Esophagus muscularis mucosa (tissue), 4 donors: ENCODE results near the gene TRPV4.

Experiments used
- CTCF ChIP-seq, 3 experiments: fragments of 200-600 bp in 2 of 3; fragments of 450-650 bp in 1 of 3; sonication (generic) in 2 of 3; IDR thresholded peaks; one replicate each; pipeline ENCODE4 v1.5.1; 2017 to 2019; ENCODE audit warnings: antibody characterized with exemption in 3 of 3, mild to moderate bottlenecking in 2 of 3, moderate library complexity in 1 of 3
- EP300 ChIP-seq: sonication (generic); formaldehyde crosslinking; IDR thresholded peaks from one replicate; pipeline ENCODE4 v1.6.1; 2017; ENCODE audit warnings: antibody characterized with exemption
- POLR2A ChIP-seq: fragments of 450-650 bp; IDR thresholded peaks from one replicate; pipeline ENCODE4 v1.6.1; 2017; ENCODE audit warnings: antibody characterized with exemption, moderate library complexity, mild to moderate bottlenecking, low read depth

DNA sequence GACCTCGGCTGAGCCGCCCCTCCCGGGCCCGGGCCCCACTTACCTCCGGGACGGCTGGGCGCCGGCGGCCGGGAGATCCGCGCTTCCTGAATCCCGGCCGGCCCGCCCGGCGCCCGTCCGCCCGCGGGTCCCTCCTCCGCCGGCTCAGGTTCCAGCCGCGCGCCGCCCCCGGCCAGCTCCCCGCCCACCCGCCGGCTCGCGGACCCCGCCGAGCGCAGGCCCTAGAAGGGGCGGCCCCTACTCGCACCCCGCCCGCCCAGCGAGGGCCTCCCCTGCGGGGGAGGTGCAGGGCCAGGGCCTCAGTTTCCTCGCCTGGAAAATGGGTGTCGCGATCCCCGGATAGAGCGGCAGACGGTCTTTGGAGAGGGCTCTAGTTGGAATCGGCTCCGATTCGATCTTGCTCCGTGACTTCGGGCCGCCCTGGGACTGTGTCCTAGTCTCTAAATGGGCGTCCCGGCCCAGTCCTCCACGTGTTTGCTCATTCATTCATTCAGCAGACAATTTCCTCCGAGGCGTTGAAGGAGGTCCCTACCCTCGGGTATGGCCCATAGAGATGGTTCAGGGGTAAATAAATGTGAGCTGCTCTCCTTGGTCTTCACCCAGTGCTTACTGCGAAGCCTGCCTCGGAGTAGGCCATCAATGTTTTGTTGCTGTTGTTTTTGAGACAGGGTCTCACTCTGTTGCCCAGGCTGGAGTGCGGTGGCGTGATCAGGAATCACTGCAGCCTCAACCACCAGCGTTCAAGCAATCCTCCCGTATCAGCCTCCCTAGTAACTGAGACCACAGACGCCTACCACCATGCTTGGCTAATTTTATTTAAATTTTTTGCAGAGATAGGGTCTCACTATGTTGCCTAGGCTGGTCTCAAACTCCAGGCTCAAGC lies at the start of gene TRPV4:
- TF ChIP-seq EP300 (no peak), POLR2A (no peak), CTCF (IDR thresholded peaks at IDR 0.05) (no peak)
